ENCODE results near the gene ZBTB16.

Gene ZBTB16

DNA sequence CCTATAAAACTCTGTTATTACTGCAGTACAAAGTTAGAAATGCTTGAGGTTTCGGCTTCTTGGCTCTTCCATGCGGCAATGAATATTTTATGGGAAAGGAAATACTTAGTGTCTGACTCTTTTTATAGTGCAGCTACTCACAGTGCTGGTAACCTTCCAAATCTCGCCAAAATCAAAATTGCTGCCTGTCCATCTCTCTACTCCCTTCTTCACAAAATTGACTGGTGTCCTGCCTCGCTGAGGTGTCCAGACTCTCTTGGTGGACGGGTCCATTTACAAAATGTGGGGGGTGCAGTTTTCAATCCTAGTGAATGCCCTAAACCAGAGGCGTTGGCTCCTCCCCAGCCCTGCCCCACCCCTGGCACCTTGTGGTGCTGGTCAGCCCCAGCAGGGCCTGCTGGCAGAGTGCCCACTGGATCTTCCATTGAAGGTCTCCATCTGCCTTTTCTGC, 73.5 kb downstream of the ZBTB16 start:
- no peak for DNase-seq

DNA sequence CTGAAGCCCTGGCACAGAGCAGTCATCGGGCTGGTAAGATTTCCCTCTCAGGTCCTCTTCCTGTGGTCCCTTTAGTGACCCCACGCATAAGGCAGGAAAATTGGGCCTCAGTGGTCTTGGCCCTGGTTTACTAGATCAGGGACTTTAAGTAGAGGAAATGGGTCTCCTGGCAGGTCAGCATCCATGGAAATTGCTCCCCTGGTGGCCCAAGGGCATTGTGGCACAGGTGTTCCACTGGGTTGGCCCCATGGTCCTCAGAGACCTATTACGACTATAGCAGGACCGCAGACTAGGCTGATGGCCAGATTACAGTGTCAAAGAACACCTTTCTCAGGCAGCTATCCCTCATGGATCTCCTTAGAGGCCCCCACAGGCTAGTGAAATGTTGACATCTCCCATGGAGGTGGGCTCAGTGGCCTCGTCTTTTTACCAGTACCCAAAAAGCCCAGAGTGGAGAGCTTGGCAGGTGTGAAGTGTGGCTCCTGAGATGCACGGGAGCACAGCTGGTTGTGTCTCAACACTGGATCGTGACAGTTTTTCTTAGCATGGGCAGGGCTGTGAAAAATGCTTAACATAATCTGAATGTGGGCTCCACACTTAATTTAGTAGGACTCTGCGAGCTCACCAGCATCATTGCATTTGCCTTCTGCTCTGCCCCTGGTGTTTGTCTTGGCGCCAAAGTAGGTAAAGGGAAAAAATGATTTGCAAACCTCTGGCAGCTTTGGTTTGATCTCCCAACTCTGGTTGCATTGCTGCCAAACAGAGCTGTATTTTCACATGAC, 74.2 kb downstream of the ZBTB16 start:
- no peak for DNase-seq

DNA sequence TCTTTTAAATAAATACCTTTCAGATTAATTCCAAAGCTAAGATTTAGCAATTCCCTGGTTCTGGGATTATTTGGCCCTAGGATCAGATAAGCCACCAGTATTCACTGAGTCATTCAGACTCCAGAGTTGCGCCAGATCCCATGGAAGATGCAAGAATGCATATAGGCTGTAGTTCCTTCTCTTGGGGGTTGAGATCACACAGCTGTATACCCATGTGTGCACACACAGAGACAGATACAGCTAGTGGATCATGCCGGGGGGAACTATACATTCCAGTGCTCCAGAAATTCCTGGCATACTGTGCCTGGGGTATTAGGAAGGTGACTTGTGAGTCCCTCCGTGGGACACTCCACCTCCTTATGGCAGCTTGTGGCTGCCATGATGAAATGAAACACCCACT, 75.4 kb downstream of the ZBTB16 start:
- no peak for DNase-seq

DNA sequence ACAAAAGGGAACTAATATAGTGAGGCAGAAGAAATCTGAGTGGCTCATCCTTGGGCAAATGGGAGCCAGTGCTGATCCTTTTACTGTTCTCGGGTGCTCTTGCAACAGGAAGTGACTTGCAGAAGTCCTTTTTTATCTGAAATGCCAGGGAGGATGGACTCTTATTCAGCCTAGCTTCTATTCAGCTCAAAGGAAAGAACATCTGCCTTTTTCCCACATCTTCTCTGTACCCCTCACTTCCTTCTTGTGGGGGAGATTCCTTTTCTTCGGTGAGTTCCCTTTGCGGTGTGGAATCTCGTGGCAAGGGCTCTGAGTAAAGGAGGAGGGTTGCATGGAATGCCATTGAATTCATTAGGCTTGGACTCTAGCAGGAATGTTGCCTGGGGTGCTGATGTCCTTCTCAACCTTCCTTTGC, 76.2 kb downstream of the ZBTB16 start:
- DNase-seq: no peak

DNA sequence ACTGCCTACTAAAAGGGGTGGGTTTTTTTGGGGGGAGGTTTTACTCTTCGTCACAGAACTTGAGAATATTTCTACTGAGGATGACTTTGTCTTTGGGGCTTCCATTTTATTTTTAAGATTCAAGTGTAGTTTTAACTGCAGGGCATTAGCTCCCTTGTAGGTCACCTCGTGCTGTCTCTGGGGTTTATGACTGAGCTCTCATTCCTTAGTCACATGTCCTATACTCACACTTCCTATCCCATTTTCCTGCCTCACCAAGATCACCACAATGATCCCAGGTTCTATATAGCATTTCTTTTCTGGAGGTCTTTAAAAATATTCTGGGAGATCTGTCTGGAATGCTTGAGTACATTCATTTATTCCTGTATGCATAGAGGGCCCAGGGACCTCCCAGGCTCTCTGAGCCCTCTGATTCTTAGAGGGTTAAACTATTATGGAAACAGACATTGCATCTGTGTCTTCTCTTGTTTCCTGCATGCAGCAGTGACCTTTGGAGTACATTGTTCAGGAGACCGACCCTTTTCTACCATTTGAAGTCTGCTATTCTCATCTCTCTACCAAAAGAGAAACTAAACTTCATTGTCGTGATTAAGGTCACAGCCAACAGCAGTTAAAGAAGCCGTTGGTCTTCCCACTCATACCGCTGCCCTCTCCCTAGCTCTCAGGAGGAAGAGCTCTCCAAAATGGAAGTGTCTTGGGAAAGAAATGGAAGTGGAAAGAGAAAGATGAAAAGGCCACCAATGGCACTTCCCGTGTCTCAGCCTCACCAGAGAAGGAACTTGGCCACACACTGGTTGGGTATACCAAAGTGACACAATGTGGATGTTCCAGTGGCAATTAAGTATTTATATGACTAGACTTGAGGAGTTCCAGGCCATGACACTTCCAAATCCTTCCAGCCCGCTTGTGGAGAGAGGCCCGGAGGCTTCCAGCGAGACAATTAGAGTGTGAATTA, 77.5 kb downstream of the ZBTB16 start:
- no peak for DNase-seq

- DNase-seq: no peak
Measured at GRCh38 chr11:114137838-114138237, 78.3 kb downstream of the ZBTB16 start.

DNA sequence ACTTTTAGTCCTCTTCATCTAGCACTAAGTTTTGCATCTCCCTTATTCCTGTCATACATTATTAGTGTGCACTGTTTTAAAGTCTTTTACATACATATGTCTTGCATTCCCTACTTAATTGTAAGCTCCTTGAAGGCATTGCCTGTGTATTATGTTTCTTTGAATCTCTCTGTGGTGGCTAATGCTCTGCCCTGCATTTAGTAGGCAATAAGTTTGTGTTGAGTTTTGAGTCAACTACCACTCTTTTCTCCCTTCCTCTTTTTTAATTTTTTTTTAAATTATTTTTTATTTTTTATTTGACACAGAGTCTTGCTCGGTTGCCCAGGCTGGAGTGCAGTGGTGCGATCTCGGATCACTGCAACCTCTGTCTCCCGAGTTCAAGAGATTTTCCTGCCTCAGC, 78.9 kb downstream of the ZBTB16 start:
- DNase-seq: no peak

- DNase-seq: no peak
Measured at GRCh38 chr11:114140826-114141225, 81.3 kb downstream of the ZBTB16 start.

- no peak for DNase-seq
Measured at GRCh38 chr11:114141863-114142580, 82.5 kb downstream of the ZBTB16 start.

DNA sequence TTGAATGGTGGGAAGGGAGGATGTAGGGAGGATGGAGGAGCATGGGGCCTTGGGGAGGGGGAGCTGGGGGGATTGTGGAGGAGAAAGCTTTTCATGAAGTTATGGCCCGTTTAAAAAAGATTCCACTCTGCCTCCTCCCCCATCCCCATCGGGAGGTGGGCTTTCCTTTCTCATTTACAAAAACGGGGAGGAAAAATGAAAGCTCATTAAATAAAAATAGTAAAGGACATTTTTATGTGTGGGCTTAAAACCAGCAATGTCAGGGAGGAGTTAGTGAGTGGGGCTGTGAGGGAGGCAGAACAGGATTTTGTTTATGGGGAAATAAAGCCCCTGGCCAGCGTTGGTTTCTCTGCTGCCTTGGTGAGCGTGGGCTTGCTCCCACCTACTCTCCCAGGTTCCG, 83.2 kb downstream of the ZBTB16 start:
- no peak for DNase-seq

DNA sequence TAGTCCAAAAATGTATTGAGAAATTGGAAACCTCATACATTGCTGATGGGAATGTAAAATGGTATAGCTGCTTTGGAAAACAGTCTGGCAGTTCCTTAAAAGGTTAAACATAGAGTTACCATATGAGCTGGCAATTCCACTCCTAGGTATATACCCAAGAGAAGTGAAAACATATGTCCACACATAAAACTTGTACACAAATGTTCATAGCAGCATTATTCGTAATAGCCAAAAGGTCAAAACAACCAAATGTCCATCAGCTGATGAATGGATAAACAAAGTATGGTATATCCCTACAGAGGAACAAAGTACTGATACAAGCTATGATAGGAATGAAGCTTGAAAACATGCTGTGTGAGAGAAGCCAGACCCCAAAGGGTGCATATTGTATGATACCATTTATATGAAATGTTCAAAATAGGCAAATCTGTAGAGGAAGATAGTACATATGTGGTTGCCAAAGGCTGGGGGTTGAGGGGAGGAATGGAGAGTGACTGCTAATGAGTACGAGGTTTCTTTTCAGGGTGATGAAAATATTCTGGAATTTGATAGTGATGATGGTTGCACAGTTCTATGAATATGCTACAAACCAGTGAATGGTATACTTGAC, 85.8 kb downstream of the ZBTB16 start:
- no peak for DNase-seq

DNA sequence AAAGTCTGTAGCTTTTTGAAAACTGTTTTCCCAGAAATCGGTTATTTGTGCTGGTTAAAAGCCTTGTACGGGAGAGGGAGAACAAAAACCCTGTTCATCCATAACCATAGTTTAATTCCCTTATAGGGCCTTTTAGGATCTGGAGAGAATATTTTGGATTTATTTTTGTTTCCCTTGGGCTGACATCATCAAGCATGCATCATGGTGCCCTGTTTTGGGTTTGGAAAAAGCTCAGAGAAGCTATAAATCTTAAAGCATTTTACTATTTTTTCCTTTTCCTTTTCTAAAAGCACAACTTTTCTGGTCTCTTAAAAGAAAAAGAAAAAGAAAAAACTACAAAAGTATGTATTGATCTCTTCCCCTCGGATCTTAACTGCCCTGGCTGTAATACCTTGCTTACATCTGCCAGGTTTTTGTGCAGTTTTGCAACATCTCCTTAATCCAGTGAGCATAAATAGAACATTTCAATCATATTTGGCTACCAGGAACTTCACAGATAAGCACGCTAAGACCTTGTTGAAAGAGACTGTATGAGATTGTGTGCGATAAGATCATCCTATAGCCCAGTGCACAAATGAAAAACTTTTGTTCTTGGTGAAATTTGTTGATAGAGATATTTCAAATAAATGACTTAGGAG, 88.0 kb downstream of the ZBTB16 start:
- DNase-seq: no peak

DNA sequence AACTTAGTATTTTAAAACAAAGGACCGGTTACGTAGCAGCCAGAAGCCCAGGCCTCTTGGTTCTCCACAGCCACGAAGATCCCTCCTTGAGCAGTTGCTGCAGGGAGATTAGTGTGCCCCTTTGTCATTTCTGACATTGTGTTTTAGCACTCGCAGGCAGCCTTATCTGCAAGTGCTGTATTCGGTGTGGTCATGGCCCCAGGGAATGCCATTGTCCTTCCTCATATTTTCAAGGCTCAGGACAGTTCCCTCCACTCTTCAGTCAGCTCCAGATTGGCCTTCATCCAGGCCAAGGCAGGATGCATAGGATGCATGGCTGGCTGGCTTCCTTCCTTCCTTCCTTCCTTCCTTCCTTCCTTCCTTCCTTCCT, 88.5 kb downstream of the ZBTB16 start:
- no peak for DNase-seq

DNA sequence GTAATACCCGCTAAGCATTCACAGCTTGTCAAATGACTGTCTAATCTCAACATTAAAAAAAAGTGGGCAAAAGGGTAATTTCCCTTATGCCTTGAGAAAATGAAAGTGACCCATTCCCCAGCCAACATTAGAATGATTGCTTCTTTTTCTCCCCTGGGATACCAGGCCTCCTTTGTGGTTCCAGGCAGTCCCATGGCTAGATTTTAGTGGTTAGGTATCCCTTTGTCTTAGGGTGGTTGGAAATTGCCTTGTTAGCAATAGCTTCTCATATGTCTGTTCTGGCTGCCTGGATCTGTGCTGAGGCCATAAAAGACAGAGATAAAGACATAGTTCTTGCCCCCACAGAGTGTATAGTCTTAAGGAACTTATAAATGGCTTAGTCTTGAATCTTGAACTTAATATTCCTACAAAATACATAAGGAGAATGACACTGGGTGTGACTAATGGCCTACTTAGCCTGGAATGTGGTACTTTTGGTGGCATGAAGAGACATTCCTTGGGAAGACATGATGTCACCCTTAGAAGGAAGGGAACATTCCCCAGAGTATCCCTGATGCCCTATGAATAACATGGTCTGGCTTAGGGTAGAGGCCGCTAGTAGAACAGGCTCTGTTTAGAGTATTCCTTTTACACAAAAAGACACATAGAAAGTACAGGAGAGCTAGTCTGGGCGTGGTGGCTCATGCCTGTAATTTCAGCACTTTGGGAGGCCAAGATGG, 90.3 kb downstream of the ZBTB16 start:
- DNase-seq: no peak

GRCh38 chr11:114150671-114151070, 91.2 kb downstream of the ZBTB16 start:
- DNase-seq: no peak

DNA sequence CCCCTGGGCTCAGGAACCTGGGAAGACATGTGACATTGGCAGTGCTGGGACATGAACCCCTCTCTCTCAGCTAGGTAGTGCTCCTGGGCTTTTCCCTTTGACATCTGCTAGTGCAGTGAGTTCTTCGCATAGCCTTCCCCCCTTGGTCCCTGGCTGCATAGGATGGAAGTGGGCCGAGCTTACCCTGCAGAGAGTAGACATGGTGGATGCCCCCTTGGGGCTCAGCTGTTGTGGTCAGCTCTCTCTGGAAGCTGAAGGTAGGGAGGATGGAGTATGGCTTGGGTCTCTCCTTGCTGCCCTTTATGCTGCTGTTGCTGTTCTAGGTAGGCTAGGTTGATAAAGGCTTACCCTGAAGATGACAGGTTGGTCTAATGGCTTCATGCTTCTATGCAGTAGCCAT, 92.1 kb downstream of the ZBTB16 start:
- DNase-seq: no peak

- DNase-seq: no peak
Measured at GRCh38 chr11:114152162-114152561, 92.7 kb downstream of the ZBTB16 start.

- DNase-seq: no peak
Measured at GRCh38 chr11:114152785-114153184, 93.3 kb downstream of the ZBTB16 start.

- no peak for DNase-seq
Measured at GRCh38 chr11:114153224-114153623, 93.7 kb downstream of the ZBTB16 start.

DNA sequence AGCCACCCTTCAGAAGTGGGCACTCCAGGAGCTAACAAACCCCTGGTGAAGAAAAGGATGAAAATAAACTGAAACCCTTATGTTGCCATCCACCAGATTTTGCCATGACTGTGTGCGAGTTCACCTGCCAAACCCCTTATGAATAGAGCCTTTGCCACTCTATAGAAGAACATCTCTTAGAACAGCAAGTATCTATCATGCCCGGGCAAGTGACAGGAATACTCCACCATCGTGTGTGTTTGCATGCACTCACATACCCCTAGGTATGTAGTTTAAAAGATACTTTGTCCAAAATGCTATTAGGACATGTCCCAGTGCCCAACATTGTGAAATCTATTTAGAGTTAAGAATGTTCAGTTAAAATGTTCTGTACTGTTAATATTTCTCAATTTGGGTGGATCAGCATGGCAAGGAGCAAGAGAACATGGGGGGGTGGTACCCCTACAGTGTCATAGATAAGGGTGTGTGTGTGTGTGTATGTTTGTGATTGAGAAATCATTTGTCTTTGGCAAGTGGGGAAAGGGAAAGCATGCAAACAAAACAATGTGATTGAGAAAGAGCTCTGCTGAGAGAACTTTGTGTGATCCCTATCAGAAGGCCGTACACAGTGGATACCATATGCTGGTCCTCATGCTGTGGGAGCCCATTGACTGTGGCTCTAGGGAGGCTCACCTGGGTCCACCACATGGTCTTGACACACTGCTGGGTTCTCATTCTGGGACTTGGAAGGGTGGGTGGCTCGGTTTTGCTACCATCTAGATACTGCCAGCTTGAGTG, 94.9 kb downstream of the ZBTB16 start:
- DNase-seq: no peak

GRCh38 chr11:114155116-114155515, 95.6 kb downstream of the ZBTB16 start:
- DNase-seq: no peak
